SIG-M5 treated with dmso at 0.1 percent for 504 hours (cell line): Measurements from ENCODE around the gene METTL1.
A peak's percentile ranks its signal among the peaks of the same experiment; 100 is the strongest.

Experiments
- DNase-seq: peaks from one replicate; lab custom pipeline; 2025; ENCODE audit not compliant: unreplicated experiment; lab: John Stamatoyannopoulos, UW

Gene METTL1

GRCh38 chr12:57738661-57739237 lies 33.2 kb downstream of the METTL1 start, which contains the start of gene AGAP2:
AGAP2 (minus strand) TSS chr12:57738742; CDS start chr12:57738246, 496 bp downstream.
- DNase-seq = no peak

GRCh38 chr12:57737467-57738460 lies 34.1 kb downstream of the METTL1 start:
- DNase-seq = no peak

- no peak for DNase-seq
Measured at GRCh38 chr12:57736741-57737466, 35.0 kb downstream of the METTL1 start.

- DNase-seq = no peak
Measured at GRCh38 chr12:57735952-57736740, 35.8 kb downstream of the METTL1 start.

GRCh38 chr12:57735198-57735855 lies 36.6 kb downstream of the METTL1 start:
- DNase-seq = no peak

GRCh38 chr12:57734591-57734990 lies 37.3 kb downstream of the METTL1 start:
- no peak for DNase-seq

- no peak for DNase-seq
Measured at GRCh38 chr12:57733928-57734327, 38.0 kb downstream of the METTL1 start.

- no peak for DNase-seq
Measured at GRCh38 chr12:57732726-57733593, 38.9 kb downstream of the METTL1 start.

GRCh38 chr12:57732270-57732669 lies 39.6 kb downstream of the METTL1 start:
- DNase-seq = no peak

GRCh38 chr12:57731411-57732080 lies 40.4 kb downstream of the METTL1 start:
- DNase-seq = no peak

- DNase-seq = no peak
Measured at GRCh38 chr12:57730336-57731067, 41.4 kb downstream of the METTL1 start.

- no peak for DNase-seq
Measured at GRCh38 chr12:57729321-57729844, 42.5 kb downstream of the METTL1 start.

GRCh38 chr12:57727758-57728395 lies 44.0 kb downstream of the METTL1 start:
- no peak for DNase-seq

GRCh38 chr12:57726884-57727757 lies 44.8 kb downstream of the METTL1 start:
- DNase-seq = no peak

GRCh38 chr12:57726151-57726883 lies 45.6 kb downstream of the METTL1 start:
- peak; percentile 37 for DNase-seq

- no peak for DNase-seq
Measured at GRCh38 chr12:57725851-57726150, 46.1 kb downstream of the METTL1 start.
